ENCODE results near the gene PGAM1.
"Not testable (repeated sequence)": the region's sequence is repeated elsewhere in the genome, so short reads cannot be mapped to it uniquely, and the experiment has no call there.

The PGAM1 gene

DNA sequence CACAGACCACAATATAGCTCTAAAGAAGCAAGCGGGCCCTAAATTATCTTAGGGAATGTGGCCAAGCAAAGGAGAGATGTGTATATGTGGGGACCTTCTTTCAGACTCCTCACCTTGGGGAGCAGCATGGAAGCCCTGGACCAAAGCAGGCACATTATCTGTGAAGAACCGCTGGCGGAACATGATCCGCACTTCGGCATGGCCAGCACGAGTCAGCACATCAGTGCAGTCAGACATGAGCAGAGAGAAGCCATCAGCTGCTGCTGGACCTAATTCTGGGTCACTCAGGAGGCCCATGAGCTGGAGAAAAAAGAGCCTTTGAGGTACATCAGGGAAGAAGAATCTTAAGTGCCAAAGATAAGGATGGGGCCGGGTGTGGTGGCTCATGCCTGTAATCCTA, 33.9 kb downstream of the PGAM1 start:
- no peak for DNase-seq (ENCODE audit: low spot score)

DNA sequence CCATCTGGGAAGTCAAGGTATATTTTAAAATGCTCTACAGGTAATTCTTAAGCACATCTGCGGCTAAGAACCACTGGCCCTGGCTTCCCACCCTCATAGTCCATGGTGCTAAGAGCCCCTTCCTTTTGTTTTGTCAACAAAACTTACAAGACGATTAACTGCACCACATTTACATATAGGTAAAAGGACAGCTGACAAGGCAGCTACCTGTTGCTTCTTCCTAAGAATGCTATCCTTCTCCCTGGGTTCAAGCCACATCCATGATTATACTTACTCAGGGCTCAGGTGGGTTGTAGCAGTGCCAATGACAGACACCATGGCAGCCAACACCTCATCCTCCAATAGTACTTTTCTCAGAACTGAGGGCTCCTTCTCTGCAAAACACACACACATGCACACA, 36.3 kb downstream of the PGAM1 start:
- no peak for DNase-seq (ENCODE audit: low spot score)

- peak; percentile 39 for DNase-seq (ENCODE audit: low spot score)
Observed at GRCh38 chr10:97463363-97464132, 37.6 kb downstream of the PGAM1 start.

- no peak for DNase-seq (ENCODE audit: low spot score)
Observed at GRCh38 chr10:97464226-97464625, 38.2 kb downstream of the PGAM1 start.

DNA sequence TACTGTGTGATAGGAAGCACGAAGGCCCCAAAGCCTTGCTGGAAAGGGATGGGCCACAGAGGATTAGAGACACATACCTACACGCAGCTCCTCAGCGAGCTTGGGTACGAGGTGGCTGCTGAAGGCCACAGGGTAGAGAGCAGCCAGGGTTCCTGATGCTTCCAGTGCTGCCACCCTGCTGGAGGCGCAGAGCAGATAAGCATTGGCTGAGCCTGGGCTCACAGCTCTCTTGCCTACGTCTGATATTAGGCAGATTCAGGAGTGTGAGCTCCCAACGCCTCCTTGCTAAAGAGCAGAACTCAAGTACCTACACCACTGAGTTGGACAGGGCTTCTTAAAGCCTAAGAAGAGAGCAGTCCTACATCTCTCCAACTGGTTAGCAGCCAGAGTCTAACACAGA, 40.0 kb downstream of the PGAM1 start:
- DNase-seq (ENCODE audit: low spot score) = no peak

GRCh38 chr10:97466755-97467154, 40.8 kb downstream of the PGAM1 start:
- no peak for DNase-seq (ENCODE audit: low spot score)

GRCh38 chr10:97468162-97468561, 42.2 kb downstream of the PGAM1 start:
- DNase-seq (ENCODE audit: low spot score) = no peak

DNA sequence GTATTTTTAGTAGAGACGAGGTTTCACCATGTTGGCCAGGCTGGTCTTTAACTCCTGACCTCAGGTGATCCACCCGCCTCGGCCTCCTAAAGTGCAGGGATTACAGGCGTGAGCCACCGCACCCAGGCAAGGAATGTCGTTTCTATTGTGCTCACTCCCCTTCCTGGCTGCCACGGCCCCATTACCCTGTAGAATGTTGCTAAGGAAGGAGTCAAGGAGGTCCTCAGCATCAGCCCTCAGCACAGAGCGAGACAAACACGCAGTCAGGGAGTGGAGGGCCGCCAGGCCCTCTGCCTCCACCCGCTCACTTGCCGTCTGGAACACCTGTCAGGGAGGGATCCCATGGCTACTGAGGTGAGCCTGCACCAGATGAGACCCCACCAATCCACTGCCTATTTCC, 42.8 kb downstream of the PGAM1 start:
- DNase-seq (ENCODE audit: low spot score) = not testable (repeated sequence)

GRCh38 chr10:97474918-97475317, 48.9 kb downstream of the PGAM1 start:
- no peak for DNase-seq (ENCODE audit: low spot score)

- no peak for DNase-seq (ENCODE audit: low spot score)
Observed at GRCh38 chr10:97475936-97476594, 50.1 kb downstream of the PGAM1 start.

DNA sequence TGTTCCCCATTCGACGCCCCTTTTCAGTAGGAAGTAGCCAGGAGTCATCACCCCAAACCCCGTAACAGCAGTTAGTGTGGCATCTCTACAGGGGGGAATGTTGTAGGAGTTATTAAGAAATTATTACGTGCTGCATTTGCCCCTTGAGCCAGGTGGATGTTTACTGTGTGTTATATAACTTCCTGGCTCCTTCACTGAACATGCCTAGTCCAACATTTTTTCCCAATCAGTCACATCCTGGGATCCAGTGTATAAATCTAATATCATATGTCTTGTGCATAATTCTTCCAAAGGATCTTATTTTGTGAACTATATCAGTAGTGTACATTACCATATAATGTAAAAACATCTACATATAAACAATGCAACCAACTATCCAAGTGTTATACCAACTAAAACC, 53.4 kb downstream of the PGAM1 start:
- not testable (repeated sequence) for DNase-seq (ENCODE audit: low spot score)

- DNase-seq (ENCODE audit: low spot score) = no peak
Observed at GRCh38 chr10:97479939-97480338, 53.9 kb downstream of the PGAM1 start.

GRCh38 chr10:97481071-97481470, 55.1 kb downstream of the PGAM1 start:
- no peak for DNase-seq (ENCODE audit: low spot score)

GRCh38 chr10:97482381-97482780, 56.4 kb downstream of the PGAM1 start:
- no peak for DNase-seq (ENCODE audit: low spot score)

All from COLO829 (cell line).